ENCODE data around the gene PRODH.
"Not testable (repeated sequence)": the region's sequence is repeated elsewhere in the genome, so short reads cannot be mapped to it uniquely, and the experiment has no call there.

Gene PRODH

GRCh38 chr22:18968011-18968749 is 32.1 kb upstream of the PRODH start:
- no peak for DNase-seq

GRCh38 chr22:18967391-18968010 is 31.4 kb upstream of the PRODH start:
- DNase-seq, result not testable (repeated sequence)

- no peak for DNase-seq
Observed at GRCh38 chr22:18966748-18967147, 30.7 kb upstream of the PRODH start.

DNA sequence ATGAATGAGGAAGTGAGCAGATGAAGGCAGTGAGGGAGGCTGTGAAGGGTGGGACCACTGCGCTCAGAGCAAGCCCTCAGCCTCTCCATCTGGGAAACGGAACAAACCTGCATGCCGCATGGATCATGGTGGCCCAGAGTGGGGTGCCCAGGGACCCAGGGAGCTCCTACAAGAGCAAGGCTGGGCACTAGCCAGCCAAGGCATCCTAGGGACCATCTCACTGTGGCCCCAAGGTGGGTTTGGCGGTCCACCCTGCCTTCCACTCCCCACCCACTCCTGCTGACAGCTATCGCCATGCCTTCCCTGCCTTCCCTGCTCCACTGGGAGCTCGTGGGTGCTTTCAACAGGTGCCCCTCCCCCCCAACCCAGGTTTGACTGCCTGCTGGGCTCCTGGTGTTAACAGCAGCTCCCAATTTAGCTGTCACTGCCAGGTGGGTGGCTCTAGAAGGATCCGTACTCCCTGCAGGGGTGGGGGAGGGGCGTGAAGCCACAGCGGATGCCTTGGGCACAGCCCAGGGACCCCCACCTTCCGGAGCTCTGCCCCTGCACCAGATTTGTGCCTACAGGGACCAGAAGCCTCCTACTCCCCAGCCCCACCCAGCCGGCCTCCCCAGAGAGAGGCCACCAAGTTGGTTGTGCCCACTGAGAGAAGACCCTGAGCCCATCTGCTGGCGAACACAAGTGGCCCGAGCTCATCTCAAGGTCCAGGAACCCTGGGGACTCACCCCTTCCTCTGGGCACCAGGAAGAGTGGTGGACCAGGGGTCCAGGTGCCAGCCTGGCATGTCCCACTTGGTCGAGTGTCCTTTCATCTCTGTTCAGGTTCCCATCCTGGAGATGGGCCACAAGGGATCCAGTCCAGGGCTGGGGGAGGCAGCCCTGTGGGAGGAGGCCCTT is 29.7 kb upstream of the PRODH start:
- DNase-seq, result no peak

DNA sequence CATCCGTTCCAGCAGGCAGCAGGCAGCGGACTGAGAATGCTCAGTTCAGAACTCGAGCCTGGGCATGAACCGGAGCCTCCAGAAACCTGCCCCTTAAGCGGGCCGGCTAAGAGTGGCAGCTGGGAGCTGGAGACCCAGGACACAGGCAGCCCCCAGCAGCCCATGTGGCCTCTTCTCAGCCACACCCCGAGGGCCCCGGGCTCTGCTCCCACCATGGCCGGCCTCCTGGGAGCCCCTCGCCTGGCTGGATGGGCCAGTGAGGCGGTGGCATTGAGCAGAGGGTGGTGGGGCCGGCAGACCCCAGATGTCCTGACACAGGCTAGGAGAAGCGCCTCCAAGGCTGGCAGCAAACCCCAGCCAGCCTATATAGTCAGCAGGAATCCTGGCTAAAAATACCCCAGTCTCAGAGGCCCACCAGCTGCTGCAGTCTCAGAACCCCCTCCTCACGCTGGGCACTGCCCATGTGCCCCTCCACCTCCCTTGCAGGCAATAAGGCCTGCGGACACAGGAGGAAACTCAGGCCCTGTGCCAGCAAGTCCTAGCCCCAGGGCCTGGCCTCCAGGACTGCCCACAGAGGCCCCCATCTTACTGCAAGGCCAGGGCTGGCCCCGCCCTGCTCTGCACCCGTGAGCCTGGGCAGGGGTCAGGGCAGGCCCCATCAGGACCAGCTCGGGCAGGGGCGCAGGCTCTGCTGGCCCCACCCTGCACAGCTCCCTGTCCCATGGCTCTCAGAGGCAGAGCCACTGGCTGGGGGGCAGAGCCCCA is 28.6 kb upstream of the PRODH start:
- not testable (repeated sequence) for DNase-seq

DNA sequence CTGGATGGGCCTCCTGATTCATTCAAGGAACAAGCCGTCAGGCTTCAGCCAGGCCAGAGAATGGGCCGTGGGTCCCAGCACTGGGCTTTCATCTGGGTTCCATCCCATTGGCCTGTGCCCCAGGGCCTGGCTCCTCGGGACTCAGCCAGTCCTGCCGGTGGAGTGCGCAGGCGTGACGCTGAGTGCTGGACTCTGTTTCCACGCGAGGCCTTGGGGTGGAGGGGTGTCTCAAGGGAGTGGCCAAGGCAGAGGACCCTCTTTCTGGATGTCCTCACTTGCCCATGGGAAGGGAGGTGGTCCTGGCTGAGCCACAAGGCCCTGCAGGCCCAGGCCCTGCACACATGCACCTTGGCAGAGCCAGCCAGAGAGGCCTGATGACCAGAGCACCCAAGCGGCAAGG is 28.0 kb upstream of the PRODH start:
- not testable (repeated sequence) for DNase-seq

DNA sequence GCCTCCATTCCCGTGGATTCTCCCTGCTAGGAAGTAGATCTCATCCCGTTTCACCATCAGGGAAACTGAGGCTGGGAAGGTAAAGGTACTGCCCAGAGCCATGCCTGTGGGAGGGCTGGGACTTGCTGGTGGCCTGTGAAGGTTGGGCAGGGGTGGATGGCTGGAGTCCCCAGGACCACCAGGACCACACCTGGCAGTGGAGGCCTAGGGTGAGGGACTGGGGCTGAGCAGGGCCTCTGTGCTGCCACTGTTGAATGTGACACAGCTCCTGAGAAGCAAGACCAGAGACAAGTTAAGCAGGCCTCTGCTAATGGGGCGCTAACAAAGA is 26.2 kb upstream of the PRODH start:
- no peak for DNase-seq

GRCh38 chr22:18961632-18962307 is 25.7 kb upstream of the PRODH start:
- not testable (repeated sequence) for DNase-seq

DNA sequence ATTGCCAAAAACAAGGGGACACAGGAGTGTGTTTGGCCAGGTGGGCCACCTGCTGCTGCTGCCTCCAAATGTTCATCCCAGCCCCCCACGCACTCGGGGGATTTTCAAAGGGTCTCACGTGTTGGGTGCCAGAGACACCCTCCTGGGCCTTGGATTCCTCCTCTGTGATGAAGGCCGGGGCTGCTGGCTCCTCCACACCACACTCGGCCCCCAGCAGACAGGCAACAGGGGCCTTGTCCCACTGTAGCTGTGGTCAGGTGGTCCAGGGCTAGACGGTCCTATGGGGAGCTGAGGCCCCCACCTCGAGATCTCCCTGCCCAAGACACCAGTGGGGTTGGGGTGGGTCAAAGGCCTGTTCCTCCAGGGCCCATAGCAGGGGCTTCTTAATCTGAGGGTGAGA is 25.1 kb upstream of the PRODH start:
- not testable (repeated sequence) for DNase-seq

GRCh38 chr22:18960166-18960820 is 24.2 kb upstream of the PRODH start:
- DNase-seq, result not testable (repeated sequence)

GRCh38 chr22:18959741-18960140 is 23.6 kb upstream of the PRODH start:
- not testable (repeated sequence) for DNase-seq

- DNase-seq, result not testable (repeated sequence)
Observed at GRCh38 chr22:18959266-18959665, 23.2 kb upstream of the PRODH start.

GRCh38 chr22:18958738-18959137 is 22.6 kb upstream of the PRODH start:
- DNase-seq, result not testable (repeated sequence)

DNA sequence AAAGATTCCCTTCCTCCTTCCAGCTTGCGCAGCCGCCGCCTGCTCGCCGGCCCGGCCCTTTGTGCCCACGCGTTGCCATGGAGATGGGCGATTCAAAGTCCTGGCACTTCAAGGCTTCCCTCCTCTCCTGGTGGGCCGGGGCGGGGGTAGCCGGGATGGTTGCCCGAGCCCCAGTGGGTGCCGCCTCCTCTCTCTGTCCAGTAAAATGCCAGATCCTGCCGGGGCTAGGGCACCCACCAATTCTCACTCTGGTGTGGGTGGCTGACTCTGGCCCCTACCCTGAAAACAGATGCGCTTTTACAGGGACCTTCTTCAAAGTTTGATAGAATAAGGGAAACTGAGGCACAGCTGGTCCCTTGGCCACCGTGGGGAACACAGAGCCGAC is 22.2 kb upstream of the PRODH start:
- not testable (repeated sequence) for DNase-seq

DNA sequence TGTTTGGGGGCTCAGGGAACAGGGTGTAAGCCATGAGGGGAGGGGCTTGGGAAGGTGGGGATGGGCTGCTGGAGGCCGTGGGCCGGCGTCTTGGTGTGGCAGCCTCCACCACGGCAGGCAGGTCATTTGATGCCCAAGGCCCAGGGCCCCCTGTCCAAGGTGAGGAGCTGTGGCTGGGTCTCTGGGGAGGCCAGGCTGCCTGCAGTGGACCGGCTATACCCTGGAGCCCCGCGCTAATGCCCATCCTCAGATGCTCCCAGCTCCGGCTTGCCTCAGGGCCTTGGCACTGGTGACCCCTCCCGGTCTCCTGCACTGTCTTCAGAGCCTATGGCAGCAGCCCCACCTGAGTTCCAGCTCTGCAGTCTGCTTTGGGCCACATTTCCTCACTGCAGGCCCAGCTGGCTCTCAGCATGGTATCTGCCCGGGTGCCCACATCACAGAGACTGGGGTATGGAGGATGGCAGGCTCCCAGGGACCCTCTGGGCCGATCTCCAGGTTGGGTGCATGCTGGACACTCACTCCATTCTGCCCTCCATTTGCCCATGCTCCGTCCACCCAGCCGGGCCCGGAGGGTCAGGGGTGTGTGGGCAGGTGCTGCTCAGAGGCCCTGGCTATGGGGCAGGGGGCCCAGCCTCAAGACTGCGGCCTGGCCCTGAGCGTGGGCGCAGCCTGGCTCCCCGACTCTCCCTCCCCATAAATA is 21.7 kb upstream of the PRODH start:
- DNase-seq, result not testable (repeated sequence)

- DNase-seq, result not testable (repeated sequence)
Observed at GRCh38 chr22:18956956-18957355, 20.9 kb upstream of the PRODH start.

DNA sequence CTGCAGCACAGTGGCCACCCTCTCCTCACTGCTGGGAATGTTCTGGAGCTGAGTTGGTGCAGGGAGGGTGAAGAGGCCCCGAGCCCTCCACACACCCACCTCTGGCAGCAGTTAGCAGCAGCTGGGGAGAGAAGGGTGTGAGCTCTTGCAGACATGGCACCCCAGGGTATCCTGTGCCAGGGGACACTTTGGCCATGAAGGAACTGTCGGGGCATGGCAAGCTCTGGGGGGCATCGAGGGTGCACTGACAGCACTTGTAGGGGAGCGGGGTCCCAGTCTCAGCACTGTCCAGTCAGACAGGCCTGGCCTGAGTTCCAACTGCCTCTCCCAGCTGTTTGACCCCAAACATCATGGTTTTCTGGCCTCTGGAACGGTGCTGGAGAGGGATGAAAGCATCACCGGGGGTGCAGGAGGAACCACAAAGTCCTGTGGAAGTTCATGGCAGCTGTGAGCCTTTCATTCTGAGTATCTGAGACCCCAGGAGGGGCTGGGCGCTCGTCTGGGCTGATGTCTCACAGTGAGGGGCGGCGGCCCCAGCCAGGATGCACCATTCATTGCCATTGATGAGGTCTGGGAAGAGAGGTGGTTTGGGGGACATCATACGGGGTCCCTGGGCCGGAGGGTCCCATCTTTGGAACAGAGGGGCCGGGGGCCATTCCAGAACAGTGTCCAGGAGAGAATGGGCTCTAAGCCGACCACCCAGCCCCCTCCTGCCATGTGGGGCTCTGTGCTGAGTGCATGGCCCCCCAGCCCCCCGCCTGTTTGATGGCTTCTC is 20.2 kb upstream of the PRODH start:
- not testable (repeated sequence) for DNase-seq

- no peak for DNase-seq
Observed at GRCh38 chr22:18955696-18956095, 19.6 kb upstream of the PRODH start.

DNA sequence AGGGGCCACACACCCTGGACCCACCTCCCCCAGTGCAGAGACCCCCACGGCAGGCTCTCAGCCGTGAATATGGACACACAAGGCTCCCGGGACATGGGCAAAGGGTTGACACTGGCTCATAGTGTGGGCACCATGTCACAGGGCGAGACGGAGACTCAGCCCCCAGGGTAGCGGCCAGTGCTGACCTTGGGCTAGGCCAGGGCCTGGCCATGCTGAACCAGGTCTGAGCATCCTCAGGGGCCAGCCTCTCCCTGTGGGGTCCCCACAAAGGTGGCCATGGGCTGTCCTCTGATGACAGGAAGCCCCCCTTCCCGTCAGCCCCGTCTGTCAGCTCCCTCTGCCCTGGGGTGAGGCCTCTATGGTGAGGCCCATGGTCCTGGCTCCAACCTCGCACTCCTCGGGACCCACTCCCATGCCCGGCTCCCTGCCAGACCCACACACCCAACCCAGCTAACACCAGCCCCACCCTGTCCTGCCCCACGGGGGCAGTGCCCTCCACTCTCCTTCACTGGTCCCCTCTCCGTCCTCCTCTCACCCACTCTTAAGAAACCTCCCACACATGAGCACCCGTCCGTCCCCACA is 19.0 kb upstream of the PRODH start:
- no peak for DNase-seq

Measured in CD4-positive, alpha-beta T cell treated with Interleukin-4 for 4 hours (primary cell).